ENCODE data around the gene THOC3.
"Not testable (repeated sequence)": the region's sequence is repeated elsewhere in the genome, so short reads cannot be mapped to it uniquely, and the experiment has no call there.

The THOC3 gene

GRCh38 chr5:175928752-175929151 lies 39.4 kb downstream of the THOC3 start:
- DNase-seq = not testable (repeated sequence)

DNA sequence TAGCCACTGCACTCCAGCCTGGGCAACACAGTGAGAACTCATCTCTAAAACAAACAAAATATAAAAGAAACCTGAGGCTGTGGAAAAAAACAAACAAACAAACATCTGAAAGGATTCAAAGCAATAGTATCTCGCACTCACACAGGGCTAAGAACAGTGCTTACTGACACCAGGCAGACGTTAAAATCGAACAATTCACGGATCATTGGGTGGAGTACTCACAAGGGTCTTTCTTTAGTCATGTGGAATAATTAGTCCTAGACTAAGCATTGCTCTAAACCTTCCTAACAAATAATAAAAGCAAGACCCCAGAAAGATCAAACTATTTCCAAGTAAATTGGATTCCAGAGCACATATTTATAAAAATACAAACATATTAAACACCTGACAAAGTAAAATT lies 43.0 kb downstream of the THOC3 start:
- not testable (repeated sequence) for DNase-seq

DNA sequence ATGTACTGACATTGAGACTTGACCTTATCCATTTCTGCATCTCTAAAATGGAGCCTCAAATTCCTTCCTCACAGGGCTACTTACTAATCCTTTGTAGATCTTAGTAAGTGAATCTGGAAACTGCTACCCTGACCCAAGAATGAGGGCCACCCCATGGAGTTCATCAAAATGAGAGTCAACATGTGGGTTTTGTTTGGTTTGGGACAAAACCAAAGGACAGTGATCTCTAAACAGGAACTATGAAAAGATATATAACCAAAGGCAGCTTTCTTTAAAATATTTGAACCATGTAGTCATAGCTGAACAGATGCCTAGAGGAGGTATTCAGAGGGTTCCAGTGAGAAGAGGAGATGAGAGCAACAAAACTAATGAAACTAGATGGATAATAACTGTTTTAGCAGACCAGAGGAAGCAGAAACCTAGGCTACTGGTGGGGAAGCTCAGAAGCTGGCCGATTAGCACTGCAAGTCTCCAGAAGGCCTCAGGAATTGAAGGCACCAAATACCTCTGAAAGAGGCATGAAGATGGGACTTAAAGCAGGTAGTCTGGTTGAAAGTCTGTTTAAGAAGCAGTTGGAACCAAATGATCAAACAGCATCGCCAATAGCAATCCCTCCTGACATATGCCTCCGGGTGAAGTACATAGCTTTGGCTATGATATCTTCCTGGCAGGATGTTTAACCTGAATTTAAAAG lies 45.8 kb downstream of the THOC3 start:
- DNase-seq = no peak

GRCh38 chr5:175921061-175921730 lies 46.9 kb downstream of the THOC3 start:
- DNase-seq = no peak

- no peak for DNase-seq
Observed at GRCh38 chr5:175920231-175920811, 47.8 kb downstream of the THOC3 start.

GRCh38 chr5:175915066-175916037 lies 52.8 kb downstream of the THOC3 start:
- not testable (repeated sequence) for DNase-seq

GRCh38 chr5:175913835-175914672 lies 54.1 kb downstream of the THOC3 start:
- not testable (repeated sequence) for DNase-seq

DNA sequence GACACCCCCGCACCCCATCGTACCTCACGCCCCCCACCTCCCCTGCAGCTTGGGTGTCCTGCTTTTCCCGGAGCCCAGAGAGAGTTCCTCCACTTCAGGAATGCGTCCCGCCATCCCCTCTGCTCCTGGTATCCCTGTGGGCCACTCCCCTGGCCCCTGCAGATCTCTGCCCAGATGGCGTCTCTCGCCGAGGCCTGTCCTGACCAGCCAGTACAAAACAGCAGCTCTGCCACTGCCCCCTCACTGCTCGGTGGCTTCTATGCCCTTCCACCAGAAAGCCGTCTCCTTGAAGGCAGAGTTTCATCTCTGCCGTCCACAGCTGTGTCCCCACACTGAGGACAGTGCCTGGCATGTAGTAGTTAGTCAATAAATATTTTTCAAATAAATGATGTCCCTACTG lies 58.0 kb downstream of the THOC3 start:
- not testable (repeated sequence) for DNase-seq

Measured in inflammatory macrophage treated with lipopolysaccharide for 1 hour (primary cell).